Hematopoietic multipotent progenitor cell (in vitro differentiated cells): ENCODE results near the gene BCCIP. TPM values are rescaled to one million over a fixed set of nuclear protein-coding genes. Genes with fewer than 3 reads are reported as not detected.

Source experiments
- DNase-seq, 3 donors: peaks; one replicate each; pipeline ENCODE4 v3.0.0-alpha.2; 2011 to 2015; ENCODE audit warnings: low read depth in 2 of 3, low spot score in 2 of 3
- total RNA-seq: library from RNA; depleted of rRNA; stranded (reverse); fragments of >200 nt; gene quantifications from one replicate; pipeline ENCODE4 v1.2.3, GENCODE V29; 2012

The BCCIP gene
- total RNA-seq = 7.8 TPM

DNA sequence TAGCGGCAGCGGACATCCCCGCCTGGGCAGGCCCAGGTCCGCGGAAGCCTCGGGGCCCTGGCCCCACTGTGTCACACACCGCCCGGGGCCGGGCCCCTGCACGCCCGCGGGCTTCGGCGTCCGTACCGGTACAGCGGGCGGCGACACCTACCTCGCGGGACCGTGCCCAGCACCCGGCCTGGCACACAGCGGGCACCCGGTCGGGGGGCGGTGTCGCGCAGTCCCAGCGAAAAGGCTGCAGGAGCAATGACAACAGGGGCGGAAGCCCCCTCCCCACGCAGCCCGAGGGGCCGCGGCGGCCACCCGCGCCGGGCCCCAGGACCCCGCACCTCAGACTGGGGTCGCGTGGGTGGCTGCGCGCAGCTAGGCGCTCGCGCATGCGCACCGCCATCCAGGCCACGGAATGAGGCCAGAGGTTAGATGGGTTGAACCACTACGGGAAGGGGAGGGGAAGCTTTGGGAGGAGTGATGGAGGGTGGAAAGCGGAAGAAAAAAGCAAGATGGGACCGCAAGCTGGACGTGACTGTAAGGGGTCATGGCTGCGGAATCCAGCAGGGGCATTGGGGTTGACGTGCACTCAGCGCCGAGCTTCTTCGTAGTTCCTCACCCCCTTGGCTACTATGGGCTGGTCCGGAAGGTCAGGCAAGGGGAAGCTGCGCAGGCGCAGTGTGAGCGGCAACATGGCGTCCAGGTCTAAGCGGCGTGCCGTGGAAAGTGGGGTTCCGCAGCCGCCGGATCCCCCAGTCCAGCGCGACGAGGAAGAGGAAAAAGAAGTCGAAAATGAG is at the start of gene BCCIP, which contains the start of gene UROS:
Gene BCCIP (plus strand): TSS at position 669 of the 785 bp plus-strand sequence. CDS start 12 bp downstream, at position 681.
Gene UROS (minus strand): TSS at position 381 of the 785 bp plus-strand sequence. CDS start 6,759 bp downstream, outside the sequence.
- peak; percentile 94 to 97 (median 95) for DNase-seq

DNA sequence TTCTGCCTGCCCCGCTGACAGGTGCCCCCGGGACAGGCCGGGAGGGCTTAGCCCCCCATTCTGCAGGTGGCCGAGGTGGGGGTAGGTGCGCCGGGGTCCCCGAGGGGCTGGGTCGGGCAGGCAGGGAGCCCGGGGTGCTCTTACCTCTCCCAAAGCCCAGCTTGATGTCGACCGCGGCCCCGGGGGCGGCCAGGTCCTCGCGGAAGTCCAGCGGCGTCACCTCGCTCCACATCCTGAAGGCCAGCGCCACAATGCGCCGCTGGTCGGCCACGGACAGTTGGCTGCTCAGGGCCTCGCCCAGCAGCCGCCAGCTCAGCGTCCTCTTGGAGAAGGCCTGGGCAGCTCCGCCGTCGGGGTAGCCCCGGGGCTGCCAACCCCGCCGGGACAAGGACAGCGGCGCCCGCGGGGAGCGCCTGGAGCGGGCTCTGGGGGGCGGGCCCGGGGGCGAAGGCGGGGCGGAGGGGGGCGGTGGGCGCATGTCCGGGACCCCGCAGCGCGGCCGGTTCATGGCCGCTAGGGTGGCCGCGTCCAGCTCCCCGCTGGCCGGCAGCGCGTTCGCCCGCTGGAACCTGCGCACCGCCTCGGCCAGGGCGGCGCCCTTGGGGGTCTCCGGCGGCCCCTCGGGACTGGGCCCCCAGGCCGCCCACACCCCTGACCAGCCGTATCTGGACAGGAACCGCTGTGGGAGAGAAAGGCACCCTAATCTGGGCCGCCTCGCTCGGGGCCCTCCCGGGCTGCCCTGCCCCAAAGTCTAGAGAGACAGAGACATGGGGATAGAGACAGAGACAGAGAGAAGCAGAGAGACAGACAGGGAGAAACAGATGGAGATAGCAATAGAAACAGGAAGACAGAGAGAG is 49.4 kb upstream of the BCCIP start:
- DNase-seq = no peak

DNA sequence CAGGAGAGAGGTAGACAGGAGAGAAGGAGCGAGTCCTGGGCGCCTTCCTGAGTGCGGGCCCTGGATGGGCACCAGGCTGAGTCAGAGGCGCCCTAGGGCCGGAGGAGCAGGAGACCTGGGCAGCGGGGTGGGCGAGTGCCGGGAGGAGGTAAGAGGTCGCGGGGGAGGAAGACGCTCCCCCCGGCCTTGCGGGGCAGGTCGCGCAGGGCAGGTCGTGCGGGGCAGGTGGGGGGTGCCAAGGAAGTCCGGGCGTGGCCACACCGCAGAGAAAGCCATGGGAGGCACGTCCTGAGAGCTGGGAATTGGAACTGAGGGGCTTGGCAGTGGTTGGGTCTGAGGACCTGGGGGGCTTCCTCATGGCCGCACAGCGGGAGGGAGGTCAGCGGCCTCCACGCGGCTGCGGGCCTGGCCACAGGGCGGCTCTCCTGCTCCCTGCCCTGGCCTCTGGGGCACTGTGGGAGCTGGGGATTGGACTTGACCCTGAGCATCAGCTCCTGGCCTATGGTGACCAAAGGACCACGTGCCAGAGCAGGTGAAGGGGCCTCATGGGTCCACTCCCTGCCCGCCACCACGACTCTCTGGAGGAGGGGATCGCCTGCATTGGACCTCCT is 48.7 kb upstream of the BCCIP start:
- no peak for DNase-seq

DNA sequence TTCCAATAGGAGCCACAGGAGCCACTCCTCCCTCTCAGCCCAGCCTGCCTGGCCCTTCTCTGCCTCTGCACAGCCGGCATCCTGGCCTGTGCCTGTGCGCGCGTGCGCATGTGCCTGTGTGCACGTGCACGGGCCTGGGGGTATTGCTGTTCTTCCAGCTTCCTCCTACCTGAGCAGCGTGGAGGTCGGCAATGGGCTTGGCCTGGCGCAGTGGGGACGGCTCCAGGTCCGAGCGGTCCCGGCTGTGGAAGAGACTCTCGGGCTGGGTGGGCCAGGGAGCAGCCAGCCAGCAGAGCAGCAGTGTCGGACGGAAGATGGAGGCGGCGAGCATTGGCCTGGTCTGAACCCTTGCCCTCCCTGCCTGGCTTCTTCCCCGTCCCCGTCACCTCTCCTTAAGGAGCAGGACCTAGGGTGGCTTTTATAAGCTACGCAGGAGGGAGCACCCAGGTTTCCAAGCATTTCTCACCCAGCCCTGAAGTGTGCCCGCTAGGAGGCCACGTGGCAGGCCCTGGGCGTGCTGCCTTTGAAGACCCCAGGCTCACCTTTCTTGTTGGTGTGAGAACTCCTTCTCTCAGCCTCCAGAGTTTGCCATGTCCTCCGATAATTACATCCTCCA is 47.7 kb upstream of the BCCIP start, which contains the start of gene MMP21:
Gene MMP21 (minus strand): TSS at position 331 of the 616 bp plus-strand sequence. CDS start 0 bp downstream, at position 331.
- DNase-seq = no peak

DNA sequence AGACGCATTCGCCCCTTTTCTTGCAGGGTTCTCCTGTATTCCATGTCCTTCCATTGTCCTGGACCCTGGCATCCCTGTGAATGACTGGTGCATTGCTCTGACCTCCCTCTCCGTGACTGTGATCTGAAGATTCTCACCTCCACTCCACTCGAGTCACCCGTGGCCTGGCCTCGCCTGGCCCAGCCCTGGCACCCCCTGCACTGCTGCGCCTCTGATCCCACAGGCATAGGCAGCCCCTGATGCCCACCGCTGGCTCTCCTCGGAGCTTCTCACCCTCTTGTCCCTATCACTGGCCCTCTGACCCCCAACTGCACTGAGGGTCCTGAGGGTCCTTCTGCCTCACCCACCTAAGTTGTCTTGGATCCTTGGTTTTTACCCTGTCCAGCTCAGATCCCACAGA is 45.5 kb upstream of the BCCIP start:
- no peak for DNase-seq

DNA sequence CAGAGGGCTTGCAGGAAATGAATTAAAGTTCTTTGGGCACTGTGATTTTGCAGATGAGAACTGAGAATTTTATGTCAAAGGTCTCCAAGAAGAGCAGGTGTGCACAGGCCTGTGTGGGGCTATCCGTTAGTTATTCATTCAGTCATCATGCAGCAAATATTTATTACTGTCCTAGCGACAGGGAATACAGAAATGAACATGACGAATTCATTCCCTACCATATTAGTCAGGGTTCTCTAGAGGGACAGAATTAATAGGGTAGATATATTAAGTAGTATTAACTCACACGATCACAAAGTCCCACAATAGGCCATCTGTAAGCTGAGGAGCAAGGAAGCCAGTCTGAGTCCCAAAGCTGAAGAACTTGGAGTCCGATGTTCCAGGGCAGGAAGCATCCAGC is 44.8 kb upstream of the BCCIP start:
- no peak for DNase-seq

DNA sequence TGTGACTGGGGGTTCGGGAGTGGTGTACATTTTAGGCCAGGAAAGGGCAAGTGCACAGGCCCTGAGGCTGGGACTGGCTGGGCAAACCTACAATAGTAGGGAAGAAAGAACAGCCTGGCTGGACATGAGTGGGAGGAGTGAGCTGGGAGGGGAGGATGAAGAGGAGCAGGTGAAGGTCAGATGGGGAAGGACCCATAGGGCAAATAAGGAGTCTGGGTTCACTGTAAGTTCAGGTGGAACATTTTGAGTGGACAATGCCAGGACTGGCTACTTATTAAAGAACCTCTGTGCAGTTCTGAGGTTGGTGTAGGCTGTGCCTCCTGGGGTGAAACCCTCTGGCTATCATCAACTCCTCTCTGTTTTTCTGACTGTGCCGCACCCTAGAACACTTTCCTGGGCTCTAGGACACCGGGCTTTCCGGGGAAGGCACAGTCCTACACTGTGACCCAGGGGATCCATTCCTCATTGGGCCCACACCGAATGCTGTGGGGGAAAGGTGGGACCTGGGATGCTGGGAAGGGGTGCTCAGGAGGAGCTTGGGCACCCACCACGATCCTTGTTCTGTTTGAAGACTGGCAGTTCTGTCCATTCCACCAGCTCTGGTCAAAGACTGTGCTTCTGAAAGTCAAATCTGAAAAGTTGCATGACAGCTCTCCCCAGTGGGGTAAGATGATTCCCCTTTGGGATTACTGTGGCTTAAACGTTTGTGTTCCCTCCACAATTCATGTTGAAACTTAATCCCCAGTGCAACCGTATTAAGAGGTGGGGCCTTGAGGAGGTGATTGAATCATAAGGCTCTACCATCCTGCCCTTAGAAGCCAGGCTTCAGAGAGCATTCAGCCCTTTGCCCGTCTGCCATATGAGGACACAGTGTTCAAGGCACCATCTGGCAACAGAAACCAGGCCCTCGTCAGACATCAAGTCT is 43.7 kb upstream of the BCCIP start:
- DNase-seq = no peak

DNA sequence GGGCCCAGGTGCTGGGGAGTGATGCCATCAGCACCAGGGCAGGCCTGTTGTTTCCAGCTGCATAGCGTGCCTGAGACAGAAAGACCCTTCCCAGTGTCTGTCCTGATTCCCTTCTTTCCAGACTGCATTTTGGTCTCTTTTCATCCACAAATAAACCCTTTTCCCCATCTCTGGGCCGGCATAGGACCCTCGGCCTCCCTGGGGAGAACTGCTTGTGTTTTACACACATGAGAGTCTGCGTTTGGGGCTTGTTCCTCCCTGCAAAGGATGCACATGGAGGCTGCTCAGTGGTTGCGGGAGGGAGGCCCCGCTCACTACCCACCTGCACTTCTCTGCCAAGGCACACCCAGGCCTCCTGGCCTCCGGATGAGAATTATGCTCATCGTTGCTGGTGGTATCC is 42.0 kb upstream of the BCCIP start:
- no peak for DNase-seq

DNA sequence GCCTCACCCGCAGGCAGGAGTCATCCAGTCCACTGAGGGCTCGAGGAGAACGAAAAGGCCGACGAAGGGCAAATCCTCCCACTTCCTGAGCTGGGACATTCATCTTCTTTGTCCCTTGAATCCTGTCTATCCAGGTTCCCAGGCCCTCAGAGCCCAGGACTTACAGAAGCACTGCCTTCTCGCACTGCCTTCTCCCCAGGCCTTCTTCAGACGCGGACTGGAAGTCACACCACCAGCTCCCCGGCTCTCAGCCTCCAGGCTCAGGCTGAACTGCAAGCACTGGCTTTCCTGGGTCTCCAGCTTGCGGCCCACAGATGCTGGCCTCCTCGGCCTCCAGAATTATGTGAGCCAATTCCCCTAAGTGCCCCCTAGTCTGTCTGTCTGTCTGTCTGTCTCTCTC is 41.3 kb upstream of the BCCIP start:
- DNase-seq = no peak

DNA sequence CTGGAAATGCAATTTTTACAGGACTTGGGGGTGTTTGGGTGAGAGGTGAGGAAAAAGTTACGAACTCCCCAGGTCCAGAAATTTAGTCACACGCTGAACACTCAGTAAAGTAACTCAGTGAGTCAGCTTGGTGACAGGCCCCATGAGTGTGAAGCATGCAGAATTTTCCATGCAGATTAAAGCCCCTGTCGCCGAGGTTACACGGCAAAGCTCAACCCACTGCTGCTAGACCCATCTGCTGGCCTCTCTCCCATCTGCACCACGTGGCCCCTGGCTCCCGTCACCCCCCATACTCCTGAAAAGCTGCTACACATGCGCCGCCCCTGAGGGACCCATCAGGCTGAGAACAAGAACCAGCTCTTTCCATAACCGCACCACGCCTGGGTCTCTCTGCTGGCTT is 40.7 kb upstream of the BCCIP start:
- DNase-seq = no peak

DNA sequence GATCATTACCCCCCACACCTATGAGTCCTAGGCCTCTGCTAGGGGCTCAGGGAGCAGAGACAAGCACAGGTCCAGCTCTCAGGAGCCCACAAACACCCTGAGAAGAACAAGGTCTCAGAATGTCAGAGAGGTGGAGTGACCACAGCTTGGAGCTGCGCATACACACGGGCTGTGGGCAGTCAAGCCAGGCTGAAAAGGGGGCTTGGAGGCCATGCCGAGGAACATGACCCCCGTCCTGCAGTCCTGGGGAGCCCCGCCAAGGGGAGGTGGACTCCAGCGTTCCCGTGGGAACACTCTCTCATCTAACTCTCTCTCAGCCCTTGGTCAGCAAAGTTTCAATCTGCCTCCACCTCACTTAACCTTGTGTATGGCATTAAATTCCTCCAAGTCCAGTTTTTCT is 39.9 kb upstream of the BCCIP start:
- DNase-seq = no peak

DNA sequence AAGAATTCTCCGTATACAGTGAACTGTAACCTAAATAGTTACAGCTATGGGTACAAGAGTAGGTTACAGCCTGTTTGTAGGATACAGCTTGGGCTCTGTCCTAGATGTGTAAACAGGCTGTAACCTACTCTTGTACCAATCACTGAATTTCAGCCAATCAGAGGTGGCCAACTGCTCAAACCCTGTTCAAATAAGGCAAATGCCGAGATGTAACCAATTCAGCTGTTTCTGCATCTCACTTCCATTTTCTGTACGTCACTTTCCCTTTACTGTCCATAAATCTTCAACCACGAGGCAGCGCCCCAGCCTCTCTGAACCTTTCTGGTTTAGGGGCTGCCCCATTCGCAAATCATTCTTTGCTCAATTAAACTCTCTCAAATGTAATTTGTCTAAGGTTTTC is 39.4 kb upstream of the BCCIP start:
- DNase-seq = peak in 2 of 3 donors; percentile 10 to 44

DNA sequence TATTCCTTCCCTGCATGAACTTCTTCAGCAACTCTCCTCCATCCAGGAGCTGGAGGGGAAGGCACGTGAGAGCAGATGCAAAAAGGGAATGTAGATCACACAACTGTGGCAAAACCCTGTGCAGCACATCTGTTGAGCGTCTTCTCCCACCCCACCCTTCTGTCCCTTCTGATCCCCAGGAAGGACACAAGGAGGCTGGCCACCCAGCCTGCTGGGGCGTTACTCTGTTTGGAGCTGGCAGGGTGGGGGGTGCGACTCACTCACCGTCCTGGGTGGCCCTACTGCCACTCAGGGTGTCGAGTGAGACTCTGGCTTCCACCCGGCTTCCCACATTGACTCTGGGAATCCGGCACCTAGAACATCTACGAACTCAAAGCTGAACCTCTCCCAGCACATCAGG is 37.6 kb upstream of the BCCIP start:
- no peak for DNase-seq

DNA sequence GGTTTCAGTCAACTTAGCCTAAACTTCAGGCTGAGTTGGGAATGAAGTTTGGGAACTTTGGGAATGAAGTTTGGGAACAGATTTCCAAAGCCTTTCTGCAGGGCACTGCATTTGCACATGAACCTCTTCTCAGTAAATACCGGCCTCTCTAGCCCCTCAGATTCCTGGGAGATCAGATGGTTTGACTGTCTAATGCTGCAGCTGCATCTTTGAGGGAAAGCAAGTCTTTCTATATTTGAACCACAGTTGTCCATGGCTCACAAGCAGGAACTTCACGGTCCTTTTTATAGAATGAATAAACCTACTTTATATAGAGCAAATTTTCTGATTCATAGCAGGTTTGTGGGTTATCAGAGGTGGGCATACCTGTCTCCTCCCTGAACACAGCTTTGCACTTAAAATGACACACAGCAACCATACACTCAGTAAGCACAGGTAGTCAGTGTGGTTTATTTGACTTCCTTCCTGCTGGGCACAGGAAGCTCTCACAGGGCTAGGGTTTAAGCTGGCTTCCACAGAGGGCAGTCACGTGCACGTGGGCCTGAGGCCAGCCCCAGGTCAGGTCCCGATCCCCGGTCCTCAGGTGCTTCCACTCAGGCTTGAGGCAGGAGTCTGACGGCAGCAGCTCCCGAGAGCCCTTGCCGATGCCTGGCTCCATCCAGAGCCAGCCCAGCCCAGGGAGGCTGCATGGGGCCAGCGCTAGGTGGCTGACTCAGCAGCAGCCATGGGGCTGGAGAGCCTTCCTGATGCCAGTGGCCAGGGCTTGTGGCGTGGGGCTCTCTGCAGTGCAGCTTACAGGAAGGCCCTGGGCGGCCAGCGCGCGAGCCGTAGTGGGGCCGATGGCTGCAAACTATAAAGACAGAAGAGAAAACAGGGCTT is 35.0 kb upstream of the BCCIP start:
- no peak for DNase-seq

DNA sequence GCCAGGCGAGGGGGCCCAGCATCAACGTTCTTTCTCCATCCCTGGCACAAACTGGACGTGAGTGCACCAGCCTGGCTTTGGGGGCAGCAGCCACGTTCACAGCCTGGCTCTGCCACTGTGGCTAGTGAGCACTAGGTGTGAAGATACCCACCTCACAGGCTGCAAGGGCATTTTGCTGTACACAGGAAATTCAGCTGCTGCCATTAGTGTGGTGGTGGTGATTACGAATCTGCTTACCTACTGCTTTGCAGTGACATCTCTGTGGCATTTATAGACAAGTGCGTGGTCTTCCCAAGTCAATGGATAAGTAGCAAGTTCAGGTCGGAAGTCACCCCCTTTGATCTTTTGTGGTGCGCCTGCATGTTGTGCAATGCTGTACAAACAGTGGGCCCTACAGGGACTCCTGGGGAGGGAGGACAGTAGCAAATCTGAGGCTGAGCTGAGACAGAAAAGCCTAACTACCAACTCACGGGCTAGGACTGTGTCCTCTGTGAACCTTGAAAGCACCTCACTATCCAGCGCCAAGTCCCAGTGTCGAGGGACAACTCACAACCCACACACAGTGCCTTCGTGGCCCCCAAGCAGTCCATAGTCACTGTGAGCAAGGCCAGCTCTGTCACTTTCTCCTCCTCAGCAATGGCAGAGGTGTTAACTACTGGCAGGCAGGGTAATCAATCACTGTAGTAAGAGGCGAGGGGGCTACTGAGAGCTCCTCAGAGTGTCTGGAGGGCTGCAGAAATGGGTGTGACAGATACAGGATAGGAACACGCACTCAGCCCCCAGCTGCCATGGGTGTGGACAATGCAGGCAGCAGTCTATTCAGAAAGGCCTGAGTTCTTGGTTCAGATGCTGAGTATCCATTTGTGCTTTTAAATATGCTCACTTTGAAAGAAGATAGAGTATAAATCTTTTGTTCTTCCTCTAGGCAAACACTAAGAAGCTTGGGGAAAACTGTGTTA is 30.7 kb upstream of the BCCIP start:
- no peak for DNase-seq

DNA sequence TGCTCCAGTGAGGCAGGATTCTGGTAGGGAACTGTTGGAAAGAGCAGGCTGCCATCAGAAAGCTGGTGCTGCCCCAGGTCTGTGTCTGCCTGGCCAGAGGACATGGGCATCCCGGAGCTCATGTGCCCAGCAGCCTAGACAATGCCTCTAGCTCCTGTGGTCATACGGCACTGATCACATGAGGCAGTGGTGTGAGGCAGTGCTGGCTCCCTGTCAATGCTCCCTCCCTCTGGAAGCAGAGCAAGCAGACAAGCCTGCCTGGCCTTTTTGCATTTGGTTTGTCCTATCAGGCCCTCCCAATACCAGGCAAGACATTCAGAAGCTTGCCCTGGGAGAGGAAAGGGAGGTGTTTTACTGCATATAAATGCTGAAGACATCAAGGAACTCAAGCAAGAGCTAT is 28.2 kb upstream of the BCCIP start:
- DNase-seq = no peak

DNA sequence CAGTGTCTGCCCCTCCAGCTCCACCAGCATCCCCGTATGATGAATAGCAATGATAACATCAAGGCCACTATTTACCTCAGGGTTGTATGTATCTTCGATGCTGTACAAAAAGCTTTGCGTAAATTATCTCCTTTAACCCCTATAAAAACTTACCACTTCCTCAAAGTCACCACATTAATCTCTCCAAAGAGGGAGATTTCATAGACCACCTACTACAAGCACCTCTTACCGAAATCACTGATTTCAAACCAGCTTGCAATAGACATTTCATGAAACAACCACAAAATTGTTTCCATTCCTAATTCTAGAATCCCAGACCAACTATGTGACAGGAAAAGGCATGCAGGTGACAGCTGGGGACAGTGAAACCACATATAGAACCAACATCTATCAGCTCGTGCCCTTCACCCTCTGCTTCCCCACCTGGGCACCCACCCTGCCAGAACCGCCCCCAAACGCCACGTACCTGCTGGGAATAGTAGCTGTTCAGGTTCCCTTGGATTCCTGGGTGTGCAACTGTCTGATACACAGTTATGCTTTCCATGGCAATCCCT is 27.6 kb upstream of the BCCIP start:
- no peak for DNase-seq
